A673 (cell line): ENCODE results near the gene SH3RF3. TPM values are rescaled to one million over a fixed set of nuclear protein-coding genes. Genes with fewer than 3 reads are reported as not detected.

ENCODE experiments used
- BruUV-seq: library from RNA; stranded (reverse); fragments of 400-500 nt; replicated peaks from 2 replicates; lab custom pipeline; 2021; lab: Mats Ljungman, UMichigan
- CTCF ChIA-PET: fragments of 300-600 bp; sonication (Branson Sonifier 250); formaldehyde crosslinking; loops from one replicate; lab custom pipeline; 2022; ENCODE audit warnings: antibody characterized with exemption; lab: Charles Lee
- POLR2A ChIA-PET: fragments of 300-600 bp; sonication (Branson Sonifier 250); formaldehyde crosslinking; loops from one replicate; lab custom pipeline; 2022; ENCODE audit warnings: antibody characterized with exemption; ENCODE audit not compliant: low non-redundant PET; lab: Charles Lee
- DNase-seq: peaks from one replicate; pipeline ENCODE4 v3.0.0-alpha.2; 2015; ENCODE audit warnings: low spot score
- H3K27ac ChIP-seq: fragments of 200-600 bp; sonication (generic); 2 replicates; pipeline ENCODE4 v1.5.1; 2016; ENCODE audit warnings: mixed run types, low read depth, mild to moderate bottlenecking, mixed read lengths, antibody characterized with exemption, low read length; ENCODE audit not compliant: poor library complexity, severe bottlenecking
- H3K27me3 ChIP-seq: fragments of 200-600 bp; sonication (generic); replicated peaks from 2 replicates; pipeline ENCODE4 v1.6.1; 2017; ENCODE audit warnings: mixed run types, low read depth, mild to moderate bottlenecking, mixed read lengths, antibody characterized with exemption, low read length; ENCODE audit not compliant: insufficient read depth, poor library complexity
- H3K36me3 ChIP-seq: fragments of 200-600 bp; sonication (generic); 2 replicates; pipeline ENCODE4 v1.6.1; 2016; ENCODE audit warnings: mixed run types, mild to moderate bottlenecking, mixed read lengths, antibody characterized with exemption, low read length; ENCODE audit not compliant: insufficient read depth, poor library complexity, severe bottlenecking
- H3K4me1 ChIP-seq: fragments of 200-600 bp; sonication (generic); 2 replicates; pipeline ENCODE4 v1.6.1; 2017; ENCODE audit warnings: mixed run types, mild to moderate bottlenecking, mixed read lengths, antibody characterized with exemption, low read length; ENCODE audit not compliant: insufficient read depth, poor library complexity, severe bottlenecking
- H3K4me3 ChIP-seq: fragments of 200-600 bp; sonication (generic); 2 replicates; pipeline ENCODE4 v1.5.1; 2016; ENCODE audit warnings: low read depth, mixed run types, mild to moderate bottlenecking, mixed read lengths, low read length; ENCODE audit not compliant: poor library complexity, severe bottlenecking
- H3K9me3 ChIP-seq: fragments of 200-600 bp; sonication (generic); 2 replicates; pipeline ENCODE4 v1.6.1; 2016; ENCODE audit warnings: mixed run types, low read depth, mild to moderate bottlenecking, mixed read lengths, antibody characterized with exemption, low read length; ENCODE audit not compliant: poor library complexity, severe bottlenecking
- EZH2 ChIP-seq: fragments of 200-600 bp; sonication (generic); IDR thresholded peaks from 2 replicates; pipeline ENCODE4 v1.6.1; 2017; ENCODE audit warnings: borderline replicate concordance, low read depth, mild to moderate bottlenecking, mixed read lengths, antibody characterized with exemption, low read length; ENCODE audit not compliant: poor library complexity, severe bottlenecking
- intact Hi-C: fragments of 100-400 bp; cut with micrococcal nuclease; formaldehyde crosslinking; loops from one replicate; pipeline ENCODE4 v1.10.0; 2022; ENCODE audit not compliant: unreplicated experiment
- total RNA-seq: library from RNA; stranded (reverse); gene quantifications from 2 replicates; pipeline ENCODE4 v1.2.3, GENCODE V29; 2021
- TF ChIP-seq, protein P1 (sequence below): fragments of 300-800, 200-600 bp; sonication (generic); conservative IDR thresholded peaks from 2 replicates; pipeline ENCODE4 v1.5.1; 2017; ENCODE audit warnings: low read depth, mild to moderate bottlenecking, antibody characterized with exemption, low read length, moderate library complexity, mixed read lengths

Gene SH3RF3
- total RNA-seq, 1 experiment from 2014 or later: 0.15 TPM

GRCh38 chr2:109265369-109265768, 136.4 kb downstream of the SH3RF3 start:
- Histone ChIP-seq H3K4me1 (peaks cover 4% of the 10 kb centered on the region), H3K36me3 (no peaks in the 10 kb centered on the region), H3K27ac (no peak overlapping the region), H3K9me3 (no peaks in the 10 kb centered on the region), H3K27me3 (no peaks in the 10 kb centered on the region), H3K4me3 (no peak overlapping the region)
- intact Hi-C loops: loop anchor here (10.0 kb wide), 1 partner anchor 239 kb away; no protein-coding TSS in a partner anchor
- CTCF ChIA-PET: no interaction called here
- no peak for DNase-seq
- TF ChIP-seq, protein P1, sequence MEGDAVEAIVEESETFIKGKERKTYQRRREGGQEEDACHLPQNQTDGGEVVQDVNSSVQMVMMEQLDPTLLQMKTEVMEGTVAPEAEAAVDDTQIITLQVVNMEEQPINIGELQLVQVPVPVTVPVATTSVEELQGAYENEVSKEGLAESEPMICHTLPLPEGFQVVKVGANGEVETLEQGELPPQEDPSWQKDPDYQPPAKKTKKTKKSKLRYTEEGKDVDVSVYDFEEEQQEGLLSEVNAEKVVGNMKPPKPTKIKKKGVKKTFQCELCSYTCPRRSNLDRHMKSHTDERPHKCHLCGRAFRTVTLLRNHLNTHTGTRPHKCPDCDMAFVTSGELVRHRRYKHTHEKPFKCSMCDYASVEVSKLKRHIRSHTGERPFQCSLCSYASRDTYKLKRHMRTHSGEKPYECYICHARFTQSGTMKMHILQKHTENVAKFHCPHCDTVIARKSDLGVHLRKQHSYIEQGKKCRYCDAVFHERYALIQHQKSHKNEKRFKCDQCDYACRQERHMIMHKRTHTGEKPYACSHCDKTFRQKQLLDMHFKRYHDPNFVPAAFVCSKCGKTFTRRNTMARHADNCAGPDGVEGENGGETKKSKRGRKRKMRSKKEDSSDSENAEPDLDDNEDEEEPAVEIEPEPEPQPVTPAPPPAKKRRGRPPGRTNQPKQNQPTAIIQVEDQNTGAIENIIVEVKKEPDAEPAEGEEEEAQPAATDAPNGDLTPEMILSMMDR: no peak
- no peak for TF ChIP-seq EZH2
- no TSS peak for BruUV-seq
- POLR2A ChIA-PET: no interaction called here

DNA sequence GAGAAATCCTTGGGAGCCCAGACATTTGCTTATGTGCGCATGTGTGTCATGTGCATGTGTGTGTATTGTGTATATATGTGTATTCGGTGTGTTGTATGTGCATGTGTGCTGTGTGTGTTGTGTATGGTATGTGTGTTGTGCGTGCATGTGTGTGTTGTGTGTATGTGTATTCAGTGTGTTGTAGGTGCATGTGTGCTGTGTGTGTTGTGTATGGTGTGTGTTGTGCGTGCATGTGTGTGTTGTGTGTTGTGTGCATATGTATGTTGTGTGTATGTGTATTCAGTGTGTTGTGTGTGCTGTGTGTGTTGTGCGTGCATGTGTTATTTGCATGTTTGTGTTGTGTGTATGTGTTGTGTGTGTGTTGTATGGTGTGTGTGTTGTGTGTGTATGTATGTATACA, 136.9 kb downstream of the SH3RF3 start:
- no TSS peak for BruUV-seq
- Histone ChIP-seq H3K36me3 (no peaks in the 10 kb centered on the region), H3K27me3 (no peaks in the 10 kb centered on the region), H3K9me3 (no peaks in the 10 kb centered on the region), H3K4me3 (no peak overlapping the region), H3K27ac (no peak overlapping the region), H3K4me1 (peaks cover 4% of the 10 kb centered on the region)
- TF ChIP-seq, protein P1: no peak
- CTCF ChIA-PET: no interaction called here
- intact Hi-C loops: loop anchor here (10.0 kb wide), 1 partner anchor 239 kb away; no protein-coding TSS in a partner anchor
- DNase-seq: no peak
- POLR2A ChIA-PET: no interaction called here

DNA sequence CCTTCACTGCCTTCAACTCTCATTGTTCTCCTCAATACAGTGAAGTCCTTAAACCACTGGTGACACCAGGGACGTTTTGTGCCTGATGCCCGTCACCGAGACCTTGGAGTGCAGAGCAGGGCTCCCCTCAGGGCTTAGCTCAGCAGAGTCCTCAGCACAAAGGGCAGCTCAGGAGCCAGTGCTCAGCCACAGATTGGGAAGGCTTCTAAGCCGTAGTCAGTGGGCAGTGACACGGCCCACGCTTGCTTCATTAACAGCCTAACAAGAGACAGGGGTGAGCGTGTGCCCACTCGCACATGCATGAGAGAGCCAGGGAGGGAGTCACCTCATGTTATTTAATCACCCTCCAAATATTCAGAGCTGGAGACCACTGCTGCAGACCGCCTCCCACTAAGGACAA, 137.5 kb downstream of the SH3RF3 start:
- TF ChIP-seq, protein P1: no peak
- no peak for TF ChIP-seq EZH2
- no peak for DNase-seq
- Histone ChIP-seq H3K36me3 (no peaks in the 10 kb centered on the region), H3K27me3 (no peaks in the 10 kb centered on the region), H3K4me1 (peaks cover 4% of the 10 kb centered on the region), H3K27ac (no peak overlapping the region), H3K9me3 (no peaks in the 10 kb centered on the region), H3K4me3 (no peak overlapping the region)
- intact Hi-C loops: loop anchor here (10.0 kb wide), 1 partner anchor 238 kb away; no protein-coding TSS in a partner anchor
- no TSS peak for BruUV-seq
- ChIA-PET POLR2A (no interaction called here), CTCF (no interaction called here)
